SK-N-SH (cell line): ENCODE measurements around the gene VARS1. TPM values are rescaled to one million over a fixed set of nuclear protein-coding genes. Genes with fewer than 3 reads are reported as not detected.

ENCODE experiments used
- CTCF ChIA-PET: fragments of 300-600, 350-600 bp; formaldehyde crosslinking; extraction: SDS; loops from one replicate; lab custom pipeline; 2021; lab: Yijun Ruan, JAX
- POLR2A ChIA-PET: fragments of 350-600 bp; sonication (Branson Sonifier 250); formaldehyde crosslinking; extraction: SDS; loops from one replicate; lab custom pipeline; 2020; ENCODE audit warnings: antibody characterized with exemption, inconsistent platforms; lab: Yijun Ruan, JAX
- DNase-seq: peaks from one replicate; pipeline ENCODE4 v3.0.0; 2012
- H2AFZ ChIP-seq: fragments of 200-600 bp; sonication (generic); 2 replicates; pipeline ENCODE4 v1.8.1; 2016; ENCODE audit warnings: antibody characterized with exemption, mild to moderate bottlenecking, low read depth
- H3F3A ChIP-seq: fragments of 200-600 bp; sonication (generic); replicated peaks from 2 replicates; pipeline ENCODE3; 2016; ENCODE audit warnings: antibody characterized with exemption, mild to moderate bottlenecking; ENCODE audit not compliant: insufficient read depth
- H3K27ac ChIP-seq, 2 experiments: fragments of 200-500 bp in 1 of 2; fragments of 200-600 bp in 1 of 2; sonication (Bioruptor generic) in 1 of 2; sonication (generic), shearing (Covaris generic) in 1 of 2; 2 replicates each; pipeline versions ENCODE4 v1.5.1 to v1.6.1; 2014 to 2016; ENCODE audit warnings: low read depth in 2 of 2, inconsistent platforms in 1 of 2, low read length in 1 of 2, mild to moderate bottlenecking in 1 of 2, mixed read lengths in 1 of 2
- H3K27me3 ChIP-seq: fragments of 200-600 bp; sonication (generic), shearing (Covaris generic); 2 replicates; pipeline ENCODE4 v1.6.1; 2016; ENCODE audit warnings: mixed run types; ENCODE audit not compliant: insufficient read depth
- H3K36me3 ChIP-seq, 2 experiments: fragments of 200-500 bp in 1 of 2; fragments of 200-600 bp in 1 of 2; sonication (Bioruptor generic) in 1 of 2; sonication (generic) in 1 of 2; replicated peaks in 1 of 2; 2 replicates each; pipeline versions ENCODE3 to v1.5.1; 2014 to 2016; ENCODE audit warnings: low read length in 1 of 2, mild to moderate bottlenecking in 1 of 2; ENCODE audit not compliant: insufficient read depth in 2 of 2, control insufficient read depth in 1 of 2
- H3K4me1 ChIP-seq, 2 experiments: fragments of 200-500 bp in 1 of 2; fragments of 200-600 bp in 1 of 2; sonication (Bioruptor generic) in 1 of 2; sonication (generic), shearing (Covaris generic) in 1 of 2; 2 replicates each; pipeline versions ENCODE4 v1.5.1 to v1.6.1; 2014 to 2016; ENCODE audit warnings: low read depth in 1 of 2, low read length in 1 of 2, mixed run types in 1 of 2; ENCODE audit not compliant: insufficient read depth in 2 of 2, control insufficient read depth in 1 of 2
- H3K4me2 ChIP-seq: fragments of 200-600 bp; sonication (generic), shearing (Covaris generic); 2 replicates; pipeline ENCODE4 v1.6.1; 2017; ENCODE audit warnings: mixed run types
- H3K4me3 ChIP-seq, 2 experiments: fragments of 200-500 bp in 1 of 2; fragments of 200-600 bp in 1 of 2; sonication (Bioruptor generic) in 1 of 2; sonication (generic), shearing (Covaris generic) in 1 of 2; 2 replicates each; pipeline versions ENCODE4 v1.5.1 to v1.8.1; 2014 to 2016; ENCODE audit warnings: low read depth in 2 of 2, inconsistent platforms in 1 of 2, low read length in 1 of 2, mild to moderate bottlenecking in 1 of 2, mixed read lengths in 1 of 2, moderate library complexity in 1 of 2
- H3K79me2 ChIP-seq: fragments of 200-600 bp; sonication (generic); 2 replicates; pipeline ENCODE4 v1.8.1; 2017; ENCODE audit warnings: mild to moderate bottlenecking; ENCODE audit not compliant: insufficient read depth
- H3K9ac ChIP-seq: fragments of 200-600 bp; sonication (generic); 2 replicates; pipeline ENCODE4 v1.6.1; 2017; ENCODE audit warnings: mixed run types
- H3K9me2 ChIP-seq: fragments of 200-600 bp; sonication (generic); 2 replicates; pipeline ENCODE4 v1.6.1; 2017; ENCODE audit warnings: mixed run types
- H3K9me3 ChIP-seq: fragments of 200-600 bp; sonication (generic); 2 replicates; pipeline ENCODE4 v1.6.1; 2017; ENCODE audit warnings: mixed run types, mild to moderate bottlenecking, moderate library complexity
- H4K20me1 ChIP-seq: fragments of 200-600 bp; sonication (generic); 2 replicates; pipeline ENCODE4 v1.6.1; 2017; ENCODE audit warnings: mild to moderate bottlenecking, mixed run types; ENCODE audit not compliant: insufficient read depth
- CHD2 ChIP-seq: fragments of 150-350 bp; IDR thresholded peaks from 2 replicates; pipeline ENCODE4 v1.6.1; 2018; ENCODE audit warnings: low read length; ENCODE audit not compliant: partially characterized antibody
- EP300 ChIP-seq, 2 experiments: IDR thresholded peaks; 2 replicates each; pipeline versions ENCODE4 v1.4.0 to v1.6.1; 2012; ENCODE audit warnings: borderline replicate concordance in 1 of 2, low read depth in 1 of 2, low read length in 1 of 2
- FOSL2 ChIP-seq: IDR thresholded peaks from 2 replicates; pipeline ENCODE4 v1.4.0; 2012; ENCODE audit warnings: low read depth, mild to moderate bottlenecking, moderate library complexity, borderline replicate concordance
- FOXM1 ChIP-seq: IDR thresholded peaks from 2 replicates; pipeline ENCODE4 v1.4.0; 2012; ENCODE audit warnings: low read depth, mild to moderate bottlenecking
- GATA2 ChIP-seq: sonication (generic); formaldehyde crosslinking; IDR thresholded peaks from 2 replicates; pipeline ENCODE4 v1.5.0; 2020; ENCODE audit warnings: mild to moderate bottlenecking, missing genetic modification reagents
- MAX ChIP-seq: IDR thresholded peaks from 2 replicates; pipeline ENCODE4 v1.4.0; 2012; ENCODE audit warnings: low read depth
- MEF2A ChIP-seq: IDR thresholded peaks from 2 replicates; pipeline ENCODE4 v1.4.0; 2012; ENCODE audit warnings: low read depth, borderline replicate concordance
- MXI1 ChIP-seq: IDR thresholded peaks from 2 replicates; pipeline ENCODE4 v1.6.1; 2012; ENCODE audit warnings: mild to moderate bottlenecking, low read depth, low read length, improper control_type of control experiment
- NFIC ChIP-seq: IDR thresholded peaks from 2 replicates; pipeline ENCODE4 v1.4.0; 2012; ENCODE audit warnings: borderline replicate concordance
- NRF1 ChIP-seq: IDR thresholded peaks from 2 replicates; pipeline ENCODE4 v1.6.1; 2012; ENCODE audit warnings: low read depth, mild to moderate bottlenecking, low read length
- PBX3 ChIP-seq: IDR thresholded peaks from 2 replicates; pipeline ENCODE4; 2012
- POLR2AphosphoS5 ChIP-seq: IDR thresholded peaks from 2 replicates; pipeline ENCODE4 v1.6.1; 2012; ENCODE audit warnings: low read depth, low read length
- RCOR1 ChIP-seq: fragments of 150-350 bp; IDR thresholded peaks from 2 replicates; pipeline ENCODE4 v1.6.1; 2017; ENCODE audit warnings: antibody characterized with exemption, low read length
- REST ChIP-seq: IDR thresholded peaks from 2 replicates; pipeline ENCODE4 v1.6.1; 2012; ENCODE audit warnings: mild to moderate bottlenecking, low read depth, low read length, moderate library complexity
- RFX5 ChIP-seq: IDR thresholded peaks from 2 replicates; pipeline ENCODE4 v1.6.1; 2012; ENCODE audit warnings: mild to moderate bottlenecking, improper control_type of control experiment, low read length
- TAF1 ChIP-seq: IDR thresholded peaks from 2 replicates; pipeline ENCODE4 v1.6.1; 2012; ENCODE audit warnings: low read depth, mild to moderate bottlenecking, low read length, moderate library complexity, borderline replicate concordance
- TCF12 ChIP-seq: IDR thresholded peaks from 2 replicates; pipeline ENCODE4 v1.4.0; 2012
- TEAD4 ChIP-seq: IDR thresholded peaks from 2 replicates; pipeline ENCODE4 v1.4.0; 2012; ENCODE audit warnings: mild to moderate bottlenecking, borderline replicate concordance; ENCODE audit not compliant: insufficient read depth
- USF2 ChIP-seq: fragments of 150-350 bp; IDR thresholded peaks from 2 replicates; pipeline ENCODE4 v1.6.1; 2017; ENCODE audit warnings: antibody characterized with exemption, low read length, low read depth, borderline replicate concordance
- YY1 ChIP-seq: IDR thresholded peaks from 2 replicates; pipeline ENCODE4 v1.4.0; 2012; ENCODE audit warnings: low read depth, mild to moderate bottlenecking
- ZBTB33 ChIP-seq: IDR thresholded peaks from 2 replicates; pipeline ENCODE4 v1.4.0; 2012; ENCODE audit warnings: low read depth, borderline replicate concordance
- WGBS: methylation state at CpG from one replicate; pipeline ENCODE4 v1.1.6; 2017; ENCODE audit warnings: low lambda C conversion rate; 5-methylcytosine and 5-hydroxymethylcytosine counted together
- polyA plus RNA-seq, 3 experiments: library from polyadenylated mRNA; depleted of rRNA; stranded (reverse); fragments of >200 nt; gene quantifications; 2 replicates each; pipeline ENCODE4 v1.2.3, GENCODE V29; 2012

VARS1 gene
- polyA plus RNA-seq, 1 of the 3 experiments (the other 2 are of a cell fraction): 35.1 TPM

GRCh38 chr6:31815025-31815838 is 19.7 kb upstream of the VARS1 start, which contains the start of the genes HSPA1A and HSPA1L (continued):
- TF ChIP-seq REST: 0 out of 2 replicates have a peak, but pooled peaks have one; percentile 41
- peak; percentile 35 for TF ChIP-seq PBX3

GRCh38 chr6:31814677-31815024 is 19.1 kb upstream of the VARS1 start:
- no peak for DNase-seq
- H3K27ac ChIP-seq: peak overlapping the region; percentile 98
- ChIA-PET CTCF (interaction anchor here (0.6 to 4.5 kb wide), 5 partner anchors 16 to 126 kb away, joined by 3 to 27 read pairs (median 7); partner anchors contain the start of gene VARS1), POLR2A (interaction anchor here (0.7 to 2.2 kb wide), 13 partner anchors 8 to 314 kb away, joined by 3 to 10 read pairs (median 4); partner anchors contain the start of genes ATF6B, DDAH2, EHMT2 and HSPA1B)
- WGBS: under 1% methylated on average over 13 of the region's 13 CpGs
- H2AFZ ChIP-seq: peak overlapping the region; percentile 68
- no peaks in the 10 kb centered on the region for H3K27me3 ChIP-seq
- peaks cover 10% of the 10 kb centered on the region for H3K79me2 ChIP-seq
- H3K9ac ChIP-seq: peak overlapping the region; percentile 74; the same call in 1 of the 2 replicates
- peaks cover 4 to 6% of the 10 kb centered on the region in 2 experiments; a peak in 2 of 4 replicates for H3K4me1 ChIP-seq
- peak overlapping the region; percentile 62 to 79 for H3K4me3 ChIP-seq
- H3K4me2 ChIP-seq: peak overlapping the region; percentile 97
- no peaks in the 10 kb centered on the region for H4K20me1 ChIP-seq
- H3K9me3 ChIP-seq: no peaks in the 10 kb centered on the region
- H3F3A ChIP-seq: peaks cover 11% of the 10 kb centered on the region
- H3K36me3 ChIP-seq: no peaks in the 10 kb centered on the region
- no peaks in the 10 kb centered on the region for H3K9me2 ChIP-seq
- TF ChIP-seq NFIC (no peak), ZBTB33 (no peak), CHD2 (peak; percentile 62), RCOR1 (no peak), TCF12 (no peak), YY1 (no peak), FOSL2 (no peak), MAX (no peak; the same call in 1 of the 2 replicates), TAF1 (peak; percentile 45; the same call in 1 of the 2 replicates), NRF1 (no peak), MEF2A (no peak), FOXM1 (no peak), MXI1 (no peak), GATA2 (CRISPR knock-in tag) (no peak), TEAD4 (0 out of 2 replicates have a peak, but pooled peaks have one; percentile 17), EP300 (IDR thresholded peaks at IDR 0.05; ENCODE audit: borderline replicate concordance in 1 of 2, low read depth in 1 of 2, low read length in 1 of 2) (no peak; a peak in 1 of 4 replicates), RFX5 (no peak), USF2 (no peak), POLR2AphosphoS5 (peak; percentile 66; the same call in 1 of the 2 replicates)
